K562 (cell line): ENCODE data around the gene ZNF280C. TPM values are rescaled to one million over a fixed set of nuclear protein-coding genes. Genes with fewer than 3 reads are reported as not detected.

ENCODE experiments used
- EP300 ChIP-seq: IDR thresholded peaks from 2 replicates; pipeline ENCODE4 v1.6.1; 2012; ENCODE audit warnings: low read length, improper control_type of control experiment
- HMGXB4 ChIP-seq: sonication (generic); formaldehyde crosslinking; IDR thresholded peaks from 2 replicates; pipeline ENCODE4 v1.8.1; 2023; ENCODE audit warnings: mild to moderate bottlenecking, missing genetic modification reagents
- JUND ChIP-seq, 2 experiments: IDR thresholded peaks; 2 replicates in 1 of 2; 3 replicates in 1 of 2; pipeline ENCODE4 v1.6.1; 2011; ENCODE audit warnings: borderline replicate concordance in 2 of 2, low read depth in 2 of 2, low read length in 2 of 2, improper control_type of control experiment in 1 of 2, missing biosample characterization in 1 of 2, missing genetic modification characterization in 1 of 2, missing genetic modification reagents in 1 of 2
- NCOA1 ChIP-seq: fragments of 450-650 bp; IDR thresholded peaks from 2 replicates; pipeline ENCODE4 v1.6.1; 2016; ENCODE audit warnings: low read depth
- NONO ChIP-seq, 2 experiments: fragments of 200-400 bp in 1 of 2; fragments of 450-650 bp in 1 of 2; formaldehyde crosslinking in 1 of 2; IDR thresholded peaks; 2 replicates each; pipeline ENCODE4 v1.6.1; 2017; ENCODE audit warnings: low read depth in 2 of 2, mild to moderate bottlenecking in 2 of 2, moderate library complexity in 2 of 2, low read length in 1 of 2
- PHTF2 ChIP-seq: fragments of 250-450 bp; sonication (Bioruptor Pico); IDR thresholded peaks from 2 replicates; pipeline ENCODE4 v1.5.0; 2021; ENCODE audit warnings: mild to moderate bottlenecking
- PRMT5 ChIP-seq: sonication (generic); formaldehyde crosslinking; IDR thresholded peaks from 2 replicates; pipeline ENCODE4 v1.5.0; 2020; ENCODE audit warnings: missing genetic modification reagents
- RHOXF2B ChIP-seq: fragments of 250-450 bp; sonication (Bioruptor Pico); conservative IDR thresholded peaks from 2 replicates; pipeline ENCODE4 v1.5.1; 2021
- SMAD2 ChIP-seq: fragments of 150-350 bp; IDR thresholded peaks from 2 replicates; pipeline ENCODE4 v1.6.1; 2014; ENCODE audit warnings: low read depth, mild to moderate bottlenecking, low read length
- SMARCC2 ChIP-seq: fragments of 450-650 bp; IDR thresholded peaks from 2 replicates; pipeline ENCODE4 v1.6.1; 2017; ENCODE audit warnings: antibody characterized with exemption, moderate library complexity, mild to moderate bottlenecking, low read depth
- SRSF9 ChIP-seq: fragments of 200-400 bp; formaldehyde crosslinking; IDR thresholded peaks from 2 replicates; pipeline ENCODE4 v1.6.1; 2017; ENCODE audit warnings: low read depth, low read length, borderline replicate concordance
- TCF7 ChIP-seq: sonication (generic); IDR thresholded peaks from 2 replicates; pipeline ENCODE4 v1.6.1; 2016; ENCODE audit warnings: antibody characterized with exemption, borderline replicate concordance
- TCF7L2 ChIP-seq: fragments of 150-350 bp; IDR thresholded peaks from 2 replicates; pipeline ENCODE4 v1.6.1; 2016; ENCODE audit warnings: low read depth, mild to moderate bottlenecking, low read length, moderate library complexity
- TFAM ChIP-seq: fragments of 250-450 bp; sonication (Bioruptor Pico); conservative IDR thresholded peaks from 2 replicates; pipeline ENCODE4 v1.5.0; 2021; ENCODE audit warnings: mild to moderate bottlenecking, moderate library complexity
- YBX1 ChIP-seq: fragments of 450-650 bp; IDR thresholded peaks from 2 replicates; pipeline ENCODE4 v1.7.1; 2016; ENCODE audit warnings: mild to moderate bottlenecking
- ZNF212 ChIP-seq: fragments of 450-650 bp; formaldehyde crosslinking; IDR thresholded peaks from 2 replicates; pipeline ENCODE4 v1.4.0; 2020; ENCODE audit warnings: mild to moderate bottlenecking
- ZNF354B ChIP-seq: fragments of 250-450 bp; sonication (Bioruptor Pico); IDR thresholded peaks from 2 replicates; pipeline ENCODE4 v1.4.0; 2020
- ZNF644 ChIP-seq: fragments of 200-800 bp; sonication (Bioruptor generic); IDR thresholded peaks from 2 replicates; pipeline ENCODE4 v1.6.1; 2016; ENCODE audit warnings: low read depth, missing genetic modification characterization, missing compliant biosample characterization
- ZNF740 ChIP-seq, 3 experiments: fragments of 200-800 bp in 1 of 3; sonication (Bioruptor generic) in 1 of 3; sonication (generic) in 1 of 3; formaldehyde crosslinking in 1 of 3; IDR thresholded peaks; 2 replicates each; pipeline versions ENCODE4 v1.6.1 to v1.8.0; 2016 to 2022; ENCODE audit warnings: mild to moderate bottlenecking in 2 of 3, missing compliant biosample characterization in 2 of 3, missing genetic modification characterization in 2 of 3, missing genetic modification reagents in 1 of 3
- ZNF76 ChIP-seq: fragments of 250-450 bp; sonication (Bioruptor Pico); IDR thresholded peaks from 2 replicates; pipeline ENCODE4 v1.4.0; 2020; ENCODE audit warnings: mild to moderate bottlenecking, moderate library complexity, borderline replicate concordance
- ZNF766 ChIP-seq: fragments of 200-800 bp; sonication (Bioruptor generic); conservative IDR thresholded peaks from 2 replicates; pipeline ENCODE4 v1.6.1; 2016; ENCODE audit warnings: missing genetic modification characterization, missing compliant biosample characterization
- polyA plus RNA-seq, 8 experiments: library from polyadenylated mRNA; depleted of rRNA in 4 of 8; stranded (reverse) in 5 of 8; unstranded in 3 of 8; fragments of >200 nt; fragmentation: Nextera tagmentation in 2 of 8; fragmentation: Illumina TruSeq in 1 of 8; extraction: Ambion mirVana in 2 of 8; extraction: Trizol in 1 of 8; gene quantifications; 2 replicates each; pipeline versions ENCODE4 v1.2.1 to v1.2.3, GENCODE V29; 2011 to 2014; ENCODE audit warnings: inconsistent platforms in 1 of 8, missing spikeins in 1 of 8
- total RNA-seq, 7 experiments: library from RNA; depleted of rRNA in 6 of 7; stranded (reverse); fragments of >200 nt in 6 of 7; fragmentation: Illumina TruSeq in 2 of 7; extraction: Trizol in 2 of 7; gene quantifications; 2 replicates each; pipeline versions ENCODE4 v1.2.1 to v1.2.3, GENCODE V29; 2011 to 2021; ENCODE audit warnings: low replicate concordance in 1 of 7
- TF ChIP-seq, protein P1 (sequence below): fragments of 450-650 bp; IDR thresholded peaks from 2 replicates; pipeline ENCODE4 v1.6.1; 2018; ENCODE audit warnings: mild to moderate bottlenecking, low read depth; ENCODE audit not compliant: partially characterized antibody
- TF ChIP-seq, protein P2 (sequence below): sonication (generic); formaldehyde crosslinking; IDR thresholded peaks from 2 replicates; pipeline ENCODE4 v1.8.1; 2023; ENCODE audit warnings: mild to moderate bottlenecking, missing genetic modification reagents, moderate library complexity

ZNF280C gene
- total and polyA plus RNA-seq, 9 of the 15 experiments (the other 6 are each of a cell fraction or from before 2014, with no cell fraction given) = 1.6 to 8.3 (median 4.4) TPM

DNA sequence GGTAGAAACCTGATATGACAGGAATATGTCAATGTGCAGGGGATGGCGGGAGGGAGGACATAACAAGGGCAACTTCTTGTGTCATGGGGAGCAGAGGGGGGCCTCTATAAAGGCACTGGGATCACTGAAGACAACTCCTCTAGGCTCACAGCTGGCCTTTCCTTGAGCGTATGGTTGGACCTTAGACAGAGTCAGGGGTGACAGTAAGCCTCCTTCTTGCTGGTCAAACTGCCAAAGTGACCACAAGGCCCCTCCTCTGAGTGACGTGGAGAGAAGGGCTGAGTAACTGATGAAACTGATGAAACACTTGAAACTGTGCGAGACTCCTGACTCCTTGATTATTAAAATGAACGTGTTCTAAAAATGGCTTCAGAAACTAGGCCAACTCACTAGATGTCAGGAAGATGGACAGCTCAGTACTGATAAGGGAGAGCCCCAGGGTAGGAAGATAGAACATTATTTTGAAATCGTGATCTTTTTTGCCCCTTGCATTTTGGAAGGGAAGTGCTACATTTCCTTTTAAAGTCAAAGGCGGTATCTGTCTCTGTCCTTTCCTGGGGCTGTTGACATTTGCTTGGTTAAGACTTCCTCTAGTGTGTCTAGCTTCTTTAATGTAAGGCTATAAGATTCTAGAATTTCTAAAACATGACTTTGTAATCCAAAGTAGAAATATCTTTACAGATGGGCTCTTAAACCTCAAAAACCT is 95.4 kb downstream of the ZNF280C start (continued):
- TF ChIP-seq, protein P1, sequence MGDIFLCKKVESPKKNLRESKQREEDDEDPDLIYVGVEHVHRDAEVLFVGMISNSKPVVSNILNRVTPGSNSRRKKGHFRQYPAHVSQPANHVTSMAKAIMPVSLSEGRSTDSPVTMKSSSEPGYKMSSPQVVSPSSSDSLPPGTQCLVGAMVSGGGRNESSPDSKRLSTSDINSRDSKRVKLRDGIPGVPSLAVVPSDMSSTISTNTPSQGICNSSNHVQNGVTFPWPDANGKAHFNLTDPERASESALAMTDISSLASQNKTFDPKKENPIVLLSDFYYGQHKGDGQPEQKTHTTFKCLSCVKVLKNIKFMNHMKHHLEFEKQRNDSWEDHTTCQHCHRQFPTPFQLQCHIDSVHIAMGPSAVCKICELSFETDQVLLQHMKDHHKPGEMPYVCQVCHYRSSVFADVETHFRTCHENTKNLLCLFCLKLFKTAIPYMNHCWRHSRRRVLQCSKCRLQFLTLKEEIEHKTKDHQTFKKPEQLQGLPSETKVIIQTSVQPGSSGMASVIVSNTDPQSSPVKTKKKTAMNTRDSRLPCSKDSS = no peak
- no peak for TF ChIP-seq ZNF212 (CRISPR knock-in tag)
- TF ChIP-seq ZNF644 (tag) = peak; percentile 82; the same call in 1 of the 2 replicates
- TF ChIP-seq, protein P2, sequence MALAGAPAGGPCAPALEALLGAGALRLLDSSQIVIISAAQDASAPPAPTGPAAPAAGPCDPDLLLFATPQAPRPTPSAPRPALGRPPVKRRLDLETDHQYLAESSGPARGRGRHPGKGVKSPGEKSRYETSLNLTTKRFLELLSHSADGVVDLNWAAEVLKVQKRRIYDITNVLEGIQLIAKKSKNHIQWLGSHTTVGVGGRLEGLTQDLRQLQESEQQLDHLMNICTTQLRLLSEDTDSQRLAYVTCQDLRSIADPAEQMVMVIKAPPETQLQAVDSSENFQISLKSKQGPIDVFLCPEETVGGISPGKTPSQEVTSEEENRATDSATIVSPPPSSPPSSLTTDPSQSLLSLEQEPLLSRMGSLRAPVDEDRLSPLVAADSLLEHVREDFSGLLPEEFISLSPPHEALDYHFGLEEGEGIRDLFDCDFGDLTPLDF (CRISPR knock-in tag) = no peak
- no peak for TF ChIP-seq ZNF76 (CRISPR knock-in tag)
- peak; percentile 72 for TF ChIP-seq JUND (IDR thresholded peaks at IDR 0.05; ENCODE audit: borderline replicate concordance, low read depth, low read length)
- peak; percentile 78; the same call in 1 of the 3 replicates for TF ChIP-seq JUND (tag; IDR thresholded peaks at IDR 0.05; ENCODE audit: borderline replicate concordance, low read depth, low read length)
- no peak for TF ChIP-seq YBX1
- TF ChIP-seq TCF7 = no peak
- TF ChIP-seq PHTF2 (CRISPR knock-in tag) = no peak
- TF ChIP-seq SMAD2 = no peak
- no peak for TF ChIP-seq HMGXB4 (CRISPR knock-in tag)
- no peak for TF ChIP-seq NONO (IDR thresholded peaks at IDR 0.05; ENCODE audit: low read depth in 2 of 2, low read length in 1 of 2)
- no peak for TF ChIP-seq SRSF9
- peak; percentile 92 for TF ChIP-seq EP300
- peak; percentile 11; the same call in 1 of the 2 replicates for TF ChIP-seq ZNF354B (CRISPR knock-in tag)
- no peak for TF ChIP-seq ZNF740 (CRISPR knock-in tag; IDR thresholded peaks at IDR 0.05)
- TF ChIP-seq ZNF740 (tag; IDR thresholded peaks at IDR 0.05) = no peak
- TF ChIP-seq TFAM (CRISPR knock-in tag) = no peak
- 0 out of 2 replicates have a peak, but pooled peaks have one; percentile 13 for TF ChIP-seq SMARCC2
- peak; percentile 70; the same call in 1 of the 2 replicates for TF ChIP-seq ZNF766 (CRISPR knock-in tag)
- no peak for TF ChIP-seq TCF7L2
- TF ChIP-seq PRMT5 (CRISPR knock-in tag) = no peak
- 0 out of 2 replicates have a peak, but pooled peaks have one; percentile 24 for TF ChIP-seq NCOA1
- TF ChIP-seq RHOXF2B = no peak
